LNCAP (cell line): Measurements from ENCODE around the gene SERPINA9.

ENCODE experiments used
- TF ChIP-seq, protein P1 (sequence below): fragments of 450-650 bp; IDR thresholded peaks from 2 replicates; pipeline ENCODE4 v1.5.1; 2017; ENCODE audit warnings: mild to moderate bottlenecking

SERPINA9 gene, protein sequence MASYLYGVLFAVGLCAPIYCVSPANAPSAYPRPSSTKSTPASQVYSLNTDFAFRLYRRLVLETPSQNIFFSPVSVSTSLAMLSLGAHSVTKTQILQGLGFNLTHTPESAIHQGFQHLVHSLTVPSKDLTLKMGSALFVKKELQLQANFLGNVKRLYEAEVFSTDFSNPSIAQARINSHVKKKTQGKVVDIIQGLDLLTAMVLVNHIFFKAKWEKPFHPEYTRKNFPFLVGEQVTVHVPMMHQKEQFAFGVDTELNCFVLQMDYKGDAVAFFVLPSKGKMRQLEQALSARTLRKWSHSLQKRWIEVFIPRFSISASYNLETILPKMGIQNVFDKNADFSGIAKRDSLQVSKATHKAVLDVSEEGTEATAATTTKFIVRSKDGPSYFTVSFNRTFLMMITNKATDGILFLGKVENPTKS

DNA sequence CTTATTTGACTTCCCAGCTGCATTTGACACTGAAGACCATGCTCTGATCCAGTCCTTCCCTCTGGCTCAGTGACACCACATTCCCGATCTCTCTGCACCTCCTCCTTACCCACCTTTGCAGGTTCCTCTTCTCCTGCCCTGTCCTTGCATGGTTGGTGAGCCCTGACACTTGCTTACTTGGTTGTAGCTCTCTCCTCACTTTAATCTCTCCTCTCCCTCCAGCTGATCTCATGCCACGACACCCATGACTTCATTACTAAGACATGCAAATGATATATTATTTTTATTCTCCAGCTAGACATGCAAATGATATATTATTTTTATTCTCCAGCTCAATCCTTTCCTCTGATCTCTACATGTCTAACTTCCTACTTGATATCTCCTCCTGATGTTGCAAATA is at the start of gene SERPINA9:
Gene SERPINA9 (minus strand): TSS at position 175 of the 400 bp plus-strand sequence. CDS start 6,357 bp downstream, outside the sequence.
- TF ChIP-seq, protein P1, sequence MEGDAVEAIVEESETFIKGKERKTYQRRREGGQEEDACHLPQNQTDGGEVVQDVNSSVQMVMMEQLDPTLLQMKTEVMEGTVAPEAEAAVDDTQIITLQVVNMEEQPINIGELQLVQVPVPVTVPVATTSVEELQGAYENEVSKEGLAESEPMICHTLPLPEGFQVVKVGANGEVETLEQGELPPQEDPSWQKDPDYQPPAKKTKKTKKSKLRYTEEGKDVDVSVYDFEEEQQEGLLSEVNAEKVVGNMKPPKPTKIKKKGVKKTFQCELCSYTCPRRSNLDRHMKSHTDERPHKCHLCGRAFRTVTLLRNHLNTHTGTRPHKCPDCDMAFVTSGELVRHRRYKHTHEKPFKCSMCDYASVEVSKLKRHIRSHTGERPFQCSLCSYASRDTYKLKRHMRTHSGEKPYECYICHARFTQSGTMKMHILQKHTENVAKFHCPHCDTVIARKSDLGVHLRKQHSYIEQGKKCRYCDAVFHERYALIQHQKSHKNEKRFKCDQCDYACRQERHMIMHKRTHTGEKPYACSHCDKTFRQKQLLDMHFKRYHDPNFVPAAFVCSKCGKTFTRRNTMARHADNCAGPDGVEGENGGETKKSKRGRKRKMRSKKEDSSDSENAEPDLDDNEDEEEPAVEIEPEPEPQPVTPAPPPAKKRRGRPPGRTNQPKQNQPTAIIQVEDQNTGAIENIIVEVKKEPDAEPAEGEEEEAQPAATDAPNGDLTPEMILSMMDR, result no peak

DNA sequence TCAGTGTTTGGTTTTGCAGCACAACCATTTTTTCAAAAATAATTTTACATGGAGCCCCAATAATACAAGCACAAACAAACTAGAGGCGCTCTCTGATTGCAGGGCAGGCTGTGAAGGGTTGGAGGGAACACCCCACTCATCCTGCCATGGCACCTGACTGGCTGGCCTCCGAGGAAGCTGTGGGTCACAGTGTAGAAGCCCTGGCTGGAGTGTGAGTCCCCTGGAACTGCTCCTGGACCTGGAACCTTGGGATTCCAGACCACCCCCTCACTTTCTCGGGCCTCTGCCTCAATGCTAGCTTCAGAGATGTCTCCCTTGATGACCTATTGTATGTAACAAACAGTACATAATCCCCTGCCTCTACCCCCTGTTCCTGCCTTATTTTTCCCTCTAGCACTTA is 48.1 kb upstream of the SERPINA9 start:
- TF ChIP-seq, protein P1, result no peak

DNA sequence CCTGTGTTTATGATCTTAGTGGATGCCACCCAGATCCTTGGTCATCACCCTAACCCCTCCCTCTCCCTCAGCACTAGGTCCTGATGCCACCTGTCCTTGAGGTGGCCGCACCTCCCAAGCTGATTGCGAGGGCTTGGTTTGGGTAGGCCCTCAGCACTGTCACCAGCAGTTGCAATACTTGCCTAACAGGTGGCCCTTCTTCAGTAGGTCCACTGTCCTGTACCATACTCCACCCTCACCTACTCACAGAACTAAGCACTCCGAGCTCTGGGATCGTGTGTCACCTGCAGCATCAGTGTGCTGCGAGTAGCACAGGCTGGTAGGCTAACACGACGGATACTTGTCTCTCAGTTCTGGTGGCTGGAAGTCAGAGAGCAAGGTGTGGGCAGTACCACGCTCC is 47.3 kb upstream of the SERPINA9 start:
- TF ChIP-seq, protein P1, result no peak

DNA sequence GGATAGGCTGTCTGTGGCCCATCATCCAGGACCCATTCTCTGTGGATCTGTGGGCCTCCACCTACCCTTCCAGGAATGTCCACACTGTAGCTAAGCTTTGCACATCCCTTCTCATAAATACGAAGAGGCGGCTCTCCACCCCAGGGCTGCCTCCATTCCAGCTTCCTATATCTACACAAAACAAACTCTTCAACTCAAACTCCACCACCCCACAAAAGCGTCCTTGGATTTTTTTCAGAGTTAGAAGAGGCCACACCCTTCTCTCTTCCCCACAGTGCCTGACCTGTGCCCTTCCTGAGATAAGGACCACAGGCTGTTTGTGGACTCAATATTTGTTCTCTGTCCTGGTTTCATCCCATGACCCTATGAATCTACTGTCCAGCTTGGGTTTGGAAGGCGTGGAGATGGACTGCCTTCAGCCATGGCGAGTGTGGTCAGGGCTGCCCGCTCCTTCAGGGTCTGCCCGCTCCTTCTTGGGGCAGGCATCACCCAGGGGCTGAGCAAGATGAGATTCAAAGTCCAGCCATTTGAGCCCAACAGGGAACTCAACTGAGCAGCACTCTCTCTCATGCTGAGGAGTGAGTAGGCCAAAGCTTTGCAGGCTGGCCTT is 46.2 kb upstream of the SERPINA9 start:
- TF ChIP-seq, protein P1, result no peak

DNA sequence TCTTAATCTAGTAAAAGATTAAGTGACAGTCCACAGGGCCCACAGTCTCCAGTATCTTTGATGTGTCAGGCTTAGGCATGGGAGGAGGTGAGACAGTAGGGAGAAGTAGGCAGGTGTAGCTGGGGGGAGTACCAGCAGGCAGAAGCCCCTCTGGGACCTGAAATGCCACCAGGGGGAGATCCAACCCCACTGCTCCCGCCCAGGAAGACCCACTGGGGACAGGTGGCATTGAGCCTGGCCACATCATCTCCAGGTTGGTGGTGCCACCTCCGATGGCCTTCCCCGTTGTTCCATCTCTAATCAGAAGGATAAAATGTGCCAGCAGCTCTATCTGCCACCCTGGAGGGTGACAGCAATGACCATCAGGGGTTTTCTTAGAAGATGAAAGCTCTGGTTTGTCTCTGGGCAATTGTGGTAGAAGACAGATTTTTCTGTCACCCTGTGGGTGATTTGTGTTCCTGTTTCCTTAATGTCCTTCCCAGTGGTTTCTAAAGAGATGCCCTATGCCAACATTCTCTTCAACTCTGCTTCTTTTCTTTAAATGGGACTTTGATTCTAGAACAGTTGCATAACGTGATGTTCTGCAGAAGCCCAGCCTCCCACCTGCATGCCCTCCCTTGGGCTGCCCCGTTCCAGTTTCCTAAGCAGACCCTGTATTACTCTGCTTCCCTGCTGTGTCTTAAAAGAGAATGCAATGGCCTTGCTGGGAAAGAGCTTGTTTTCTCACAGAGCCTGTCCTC is 45.5 kb upstream of the SERPINA9 start:
- TF ChIP-seq, protein P1, result no peak

DNA sequence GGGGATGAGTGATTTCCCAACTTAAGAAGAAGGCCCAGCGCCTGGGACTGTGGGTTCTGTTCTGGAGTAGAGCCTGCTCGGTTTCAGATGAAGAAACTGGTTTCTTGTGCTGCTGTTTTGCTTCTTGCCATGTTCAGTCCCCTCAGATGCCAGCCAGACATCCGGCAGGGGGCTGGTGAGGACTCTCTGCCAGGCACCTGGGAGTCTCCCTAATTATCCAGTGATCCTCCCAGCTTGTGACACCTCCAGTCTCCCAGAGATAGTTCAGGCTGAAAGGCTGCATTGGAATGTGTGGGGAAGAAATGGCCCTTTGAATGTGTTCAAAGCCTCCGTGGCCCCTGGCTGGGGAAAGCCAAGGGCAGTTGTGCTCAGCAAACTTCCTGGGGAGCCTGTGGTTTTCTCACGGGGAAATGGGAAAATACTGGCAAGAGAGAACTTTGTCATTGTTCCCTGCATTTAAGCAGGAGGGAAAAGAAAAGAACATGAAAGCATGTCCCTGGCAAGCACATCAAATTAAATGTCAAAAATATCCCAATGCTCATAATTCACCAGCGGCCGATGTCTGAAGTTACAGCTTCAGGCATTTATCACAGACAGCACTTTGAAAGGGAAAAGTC is 41.8 kb upstream of the SERPINA9 start:
- TF ChIP-seq, protein P1, result no peak

DNA sequence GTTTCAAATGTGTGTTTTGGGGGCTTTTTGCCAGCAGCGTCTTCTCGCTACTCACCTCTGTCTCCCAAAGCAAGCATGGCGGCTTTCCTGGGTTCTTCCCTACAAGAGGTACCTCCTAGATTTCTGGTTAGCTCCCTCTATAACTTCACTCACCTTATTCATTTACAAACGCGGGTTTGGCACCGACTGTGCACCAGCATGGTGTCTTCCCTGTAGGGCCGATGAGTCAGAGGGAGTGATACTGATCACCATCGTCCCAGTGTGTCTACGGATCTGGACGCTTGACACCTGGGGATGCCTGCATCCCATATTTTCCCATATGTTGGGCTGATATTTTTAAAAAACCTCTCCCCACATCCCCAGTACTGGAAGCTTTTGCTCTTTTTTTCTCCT is 41.2 kb upstream of the SERPINA9 start:
- TF ChIP-seq, protein P1, result no peak
